GM13977 (cell line): Measurements from ENCODE around the gene SNF8.

ENCODE experiments used
- DNase-seq: peaks from one replicate; pipeline ENCODE4 v3.0.0; 2012; ENCODE audit warnings: low spot score
- in situ Hi-C: fragments of 300-500 bp; cut with MboI; formaldehyde crosslinking; loops from one replicate; pipeline ENCODE4 v1.12.0; 2022; ENCODE audit warnings: low sequenced_read_pairs, low pct_unique_long_range_greater_than_20kb, mixed read lengths, inconsistent platforms; ENCODE audit not compliant: unreplicated experiment
- TF ChIP-seq, protein P1 (sequence below): IDR thresholded peaks from 2 replicates; pipeline ENCODE4 v1.5.1; 2012; ENCODE audit warnings: mild to moderate bottlenecking, control low read depth; ENCODE audit not compliant: insufficient read depth; ENCODE audit errors: extremely low read depth, missing control alignments

The SNF8 gene

GRCh38 chr17:48930435-48930873, 14.2 kb downstream of the SNF8 start:
- TF ChIP-seq, protein P1, sequence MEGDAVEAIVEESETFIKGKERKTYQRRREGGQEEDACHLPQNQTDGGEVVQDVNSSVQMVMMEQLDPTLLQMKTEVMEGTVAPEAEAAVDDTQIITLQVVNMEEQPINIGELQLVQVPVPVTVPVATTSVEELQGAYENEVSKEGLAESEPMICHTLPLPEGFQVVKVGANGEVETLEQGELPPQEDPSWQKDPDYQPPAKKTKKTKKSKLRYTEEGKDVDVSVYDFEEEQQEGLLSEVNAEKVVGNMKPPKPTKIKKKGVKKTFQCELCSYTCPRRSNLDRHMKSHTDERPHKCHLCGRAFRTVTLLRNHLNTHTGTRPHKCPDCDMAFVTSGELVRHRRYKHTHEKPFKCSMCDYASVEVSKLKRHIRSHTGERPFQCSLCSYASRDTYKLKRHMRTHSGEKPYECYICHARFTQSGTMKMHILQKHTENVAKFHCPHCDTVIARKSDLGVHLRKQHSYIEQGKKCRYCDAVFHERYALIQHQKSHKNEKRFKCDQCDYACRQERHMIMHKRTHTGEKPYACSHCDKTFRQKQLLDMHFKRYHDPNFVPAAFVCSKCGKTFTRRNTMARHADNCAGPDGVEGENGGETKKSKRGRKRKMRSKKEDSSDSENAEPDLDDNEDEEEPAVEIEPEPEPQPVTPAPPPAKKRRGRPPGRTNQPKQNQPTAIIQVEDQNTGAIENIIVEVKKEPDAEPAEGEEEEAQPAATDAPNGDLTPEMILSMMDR: no peak
- in situ Hi-C loops: no loop called here
- DNase-seq: no peak

DNA sequence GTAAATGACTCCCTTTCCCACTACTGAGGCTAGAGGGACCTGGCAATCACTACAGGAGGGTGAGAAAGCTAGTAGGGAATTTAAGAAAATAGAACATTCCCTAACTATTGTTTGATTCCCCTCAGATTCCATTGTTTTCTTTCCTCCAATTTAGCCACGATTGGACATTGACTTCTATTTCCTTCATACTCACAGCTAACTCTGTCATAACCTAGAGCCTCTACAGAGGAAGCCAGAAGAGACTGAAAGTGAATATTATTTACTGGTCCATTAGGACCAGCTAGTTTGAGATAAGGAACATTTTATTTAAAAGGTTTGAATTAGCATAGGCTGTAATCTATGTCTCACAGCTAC, 14.9 kb downstream of the SNF8 start:
- DNase-seq: no peak
- TF ChIP-seq, protein P1: no peak
- in situ Hi-C loops: no loop called here

- in situ Hi-C loops: no loop called here
- DNase-seq: no peak
- TF ChIP-seq, protein P1: no peak
These were observed 15.5 kb downstream of the SNF8 start for GRCh38 chr17:48928876-48929811.

DNA sequence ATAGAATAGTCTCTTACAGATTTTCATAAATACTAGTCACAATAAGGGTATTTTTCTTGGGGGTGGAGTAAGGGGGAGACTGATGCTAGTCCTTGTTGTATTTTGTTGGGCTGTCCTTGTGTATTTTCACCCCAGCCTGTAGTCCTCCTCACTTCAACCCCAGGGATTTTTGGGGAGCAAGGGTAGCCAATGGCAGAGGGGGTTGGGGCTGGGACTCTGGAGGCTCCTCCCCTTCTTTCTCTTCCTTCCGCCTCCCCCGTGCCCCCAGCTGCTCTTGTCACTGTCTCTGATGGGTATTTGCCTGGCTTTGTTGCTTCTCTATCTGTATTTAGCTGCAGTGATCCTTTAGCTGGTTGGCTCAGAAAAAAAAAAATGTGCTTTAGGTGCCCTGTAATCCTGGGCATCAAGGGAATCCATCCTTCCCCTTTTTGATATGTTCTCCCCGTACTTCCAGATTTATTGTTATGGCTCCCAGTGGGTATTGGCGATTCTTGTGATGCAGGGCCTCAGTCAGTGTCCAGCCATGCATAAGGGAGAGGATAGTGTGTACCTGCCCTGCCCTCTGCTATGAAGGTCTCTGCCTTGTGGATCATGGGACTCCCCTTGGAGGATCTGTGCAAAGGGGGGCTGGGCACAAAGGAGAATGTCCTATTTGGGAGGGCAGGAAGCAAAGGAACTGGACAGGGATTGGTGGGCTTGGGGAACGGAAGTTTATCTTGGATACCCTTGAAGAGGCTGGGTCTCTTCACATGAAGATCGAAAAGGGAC, 16.5 kb downstream of the SNF8 start:
- no peak for DNase-seq
- in situ Hi-C loops: no loop called here
- TF ChIP-seq, protein P1: no peak

- TF ChIP-seq, protein P1: no peak
- no peak for DNase-seq
- in situ Hi-C loops: no loop called here
These were observed 18.7 kb downstream of the SNF8 start for GRCh38 chr17:48925991-48926342.

DNA sequence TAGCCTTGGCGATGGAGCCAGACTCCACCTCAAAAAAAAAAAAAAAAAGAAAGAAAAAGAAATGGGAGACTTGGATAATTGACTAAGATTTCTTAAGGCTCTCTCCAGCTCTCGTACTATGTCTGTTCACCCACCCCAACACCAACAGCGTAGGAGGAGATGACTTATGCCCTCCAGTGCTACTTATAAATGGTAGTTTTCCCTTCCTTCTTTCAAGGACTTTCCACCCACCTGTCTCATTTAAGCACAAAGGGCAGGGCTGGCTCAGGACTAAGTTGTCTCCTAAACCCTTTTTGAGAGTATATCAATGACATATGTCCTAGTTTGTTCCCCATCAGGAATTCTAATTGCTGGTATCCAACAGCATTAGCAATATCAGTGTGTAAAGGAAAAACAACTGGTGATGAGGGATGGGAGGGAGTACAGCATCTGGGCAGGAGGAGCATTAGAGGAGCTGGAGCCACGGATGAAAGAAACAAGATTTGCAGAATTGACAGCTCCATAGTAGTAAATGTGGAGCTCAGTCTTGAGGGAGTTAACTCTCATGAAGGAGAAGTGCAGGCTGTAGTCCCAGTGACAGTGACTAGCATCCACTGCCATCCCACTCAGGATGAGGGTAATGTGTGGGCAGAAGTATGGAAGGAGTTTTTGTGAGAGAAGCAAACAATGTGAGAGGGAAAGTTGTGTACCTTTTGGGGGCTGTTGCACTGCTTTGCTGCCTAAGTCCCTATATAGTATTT, 19.2 kb downstream of the SNF8 start:
- in situ Hi-C loops: no loop called here
- TF ChIP-seq, protein P1: no peak
- DNase-seq: no peak
